HepG2 (cell line): ENCODE measurements around the gene PLN. TPM values are rescaled to one million over a fixed set of nuclear protein-coding genes. Genes with fewer than 3 reads are reported as not detected.
A peak's percentile ranks its signal among the peaks of the same experiment; 100 is the strongest.

Experiments used
- ATAC-seq: fragments of 200-7000 bp; cut with Tn5 transposase; 3 replicates; pipeline ENCODE4 v1.9.1; 2020; ENCODE audit warnings: mild to moderate bottlenecking, moderate library complexity
- BruUV-seq: library from RNA; stranded (reverse); fragments of 400-500 nt; replicated peaks from 2 replicates; lab custom pipeline; 2021; lab: Mats Ljungman, UMichigan
- CTCF ChIA-PET: fragments of 300-600 bp; formaldehyde crosslinking; extraction: SDS; loops from one replicate; lab custom pipeline; 2021; ENCODE audit warnings: low total read pairs, inconsistent platforms, low intra/inter-chr PET ratio; lab: Yijun Ruan, JAX
- POLR2A ChIA-PET: fragments of 350-600 bp; sonication (Branson Sonifier 250); formaldehyde crosslinking; loops from one replicate; lab custom pipeline; 2020; ENCODE audit warnings: antibody characterized with exemption, inconsistent platforms; lab: Yijun Ruan, JAX
- DNase-seq: peaks from one replicate; pipeline ENCODE4 v3.0.0-alpha.2; 2015; ENCODE audit warnings: low spot score
- FAIRE-seq: peaks from 3 replicates; lab custom pipeline; 2011; peaks lifted over from hg19 to GRCh38; lab: Jason Lieb, UNC
- H2AFZ ChIP-seq: one replicate; pipeline ENCODE4 v1.6.1; 2011; ENCODE audit warnings: low read length, inconsistent platforms
- H3K27ac ChIP-seq: fragments of 300-600 bp; 3 replicates; pipeline ENCODE4 v1.8.0; 2011; ENCODE audit warnings: mixed run types, mild to moderate bottlenecking, mixed read lengths, low read length, inconsistent platforms; ENCODE audit not compliant: insufficient read depth; ENCODE audit errors: extremely low read length
- H3K27me3 ChIP-seq, 2 experiments: fragments of 200-600 bp in 1 of 2; 2 replicates in 1 of 2; 3 replicates in 1 of 2; pipeline versions ENCODE4 v1.6.0 to v1.8.0; 2011; ENCODE audit warnings: low read length in 2 of 2, mild to moderate bottlenecking in 2 of 2, moderate library complexity in 2 of 2, inconsistent platforms in 1 of 2; ENCODE audit not compliant: insufficient read depth in 2 of 2, control insufficient read depth in 1 of 2
- H3K36me3 ChIP-seq, 2 experiments: fragments of 200-600 bp in 1 of 2; replicated peaks in 1 of 2; 2 replicates in 1 of 2; 3 replicates in 1 of 2; pipeline versions ENCODE4 v1.5.1 to v1.8.0; 2011; ENCODE audit warnings: low read length in 2 of 2, inconsistent platforms in 1 of 2; ENCODE audit not compliant: insufficient read depth in 2 of 2, control insufficient read depth in 1 of 2
- H3K4me1 ChIP-seq: 2 replicates; pipeline ENCODE4 v1.5.1; 2012; ENCODE audit warnings: low read length, inconsistent platforms; ENCODE audit not compliant: insufficient read depth
- H3K4me2 ChIP-seq: 2 replicates; pipeline ENCODE4 v1.6.0; 2011; ENCODE audit warnings: low read depth, low read length, inconsistent platforms
- H3K4me3 ChIP-seq, 3 experiments: fragments of 200-600 bp in 1 of 3; sonication (generic), shearing (Covaris generic) in 1 of 3; replicated peaks in 1 of 3; 2 replicates each; pipeline ENCODE4 v1.5.1; 2011 to 2016; ENCODE audit warnings: low read length in 3 of 3, inconsistent platforms in 2 of 3, low read depth in 2 of 3, mild to moderate bottlenecking in 2 of 3, control low read depth in 1 of 3, mixed read lengths in 1 of 3; ENCODE audit not compliant: insufficient read depth in 1 of 3
- H3K79me2 ChIP-seq: one replicate; pipeline ENCODE4 v1.6.1; 2011; ENCODE audit warnings: low read length, inconsistent platforms; ENCODE audit not compliant: insufficient read depth
- H3K9ac ChIP-seq: 2 replicates; pipeline ENCODE4 v1.6.0; 2011; ENCODE audit warnings: mild to moderate bottlenecking, low read depth, low read length, inconsistent platforms; ENCODE audit not compliant: insufficient read depth
- H3K9me3 ChIP-seq: 2 replicates; pipeline ENCODE4 v1.5.1; 2012; ENCODE audit warnings: mild to moderate bottlenecking, low read length
- H4K20me1 ChIP-seq: 2 replicates; pipeline ENCODE4 v1.6.0; 2011; ENCODE audit warnings: inconsistent platforms, mild to moderate bottlenecking, low read length, moderate library complexity; ENCODE audit not compliant: insufficient read depth
- CHD2 ChIP-seq: IDR thresholded peaks from 2 replicates; pipeline ENCODE4 v1.6.1; 2011; ENCODE audit warnings: low read depth, low read length, improper control_type of control experiment
- CTCF ChIP-seq: sonication (generic); formaldehyde crosslinking; IDR thresholded peaks from 2 replicates; pipeline ENCODE4 v1.5.0; 2020; ENCODE audit warnings: mild to moderate bottlenecking, missing genetic modification reagents, moderate library complexity
- FOXP4 ChIP-seq: sonication (generic); formaldehyde crosslinking; IDR thresholded peaks from 2 replicates; pipeline ENCODE4 v1.4.0; 2020; ENCODE audit warnings: missing genetic modification reagents
- NR3C1 ChIP-seq: sonication (generic); formaldehyde crosslinking; IDR thresholded peaks from 2 replicates; pipeline ENCODE4 v1.4.0; 2020; ENCODE audit warnings: missing genetic modification reagents
- RAD21 ChIP-seq: fragments of 450-650 bp; formaldehyde crosslinking; IDR thresholded peaks from 2 replicates; pipeline ENCODE4 v1.5.0; 2020; ENCODE audit warnings: mild to moderate bottlenecking
- SMC3 ChIP-seq: IDR thresholded peaks from 2 replicates; pipeline ENCODE4 v1.6.1; 2011; ENCODE audit warnings: low read length, improper control_type of control experiment
- STAG1 ChIP-seq: sonication (generic); formaldehyde crosslinking; IDR thresholded peaks from 2 replicates; pipeline ENCODE4 v1.4.0; 2020; ENCODE audit warnings: missing genetic modification reagents
- ZFY ChIP-seq: sonication (generic); formaldehyde crosslinking; IDR thresholded peaks from 2 replicates; pipeline ENCODE4 v1.4.0; 2020; ENCODE audit warnings: missing genetic modification reagents
- ZNF138 ChIP-seq: sonication (generic); formaldehyde crosslinking; IDR thresholded peaks from 2 replicates; pipeline ENCODE4 v1.5.0; 2020; ENCODE audit warnings: mild to moderate bottlenecking, low read depth, missing genetic modification reagents
- WGBS: methylation state at CpG from one replicate; pipeline ENCODE4 v1.1.6; 2017; ENCODE audit warnings: low lambda C conversion rate; 5-methylcytosine and 5-hydroxymethylcytosine counted together
- in situ Hi-C: cut with HindIII; loops from 2 replicates; pipeline ENCODE4 v1.10.0; 2017; ENCODE audit warnings: low pct_unique_long_range_greater_than_20kb; ENCODE audit not compliant: extremely low pct_ligation_motif_present
- intact Hi-C: fragments of 100-400 bp; cut with micrococcal nuclease; formaldehyde crosslinking; loops from one replicate; pipeline ENCODE4 v1.10.0; 2022; ENCODE audit not compliant: unreplicated experiment
- polyA plus RNA-seq, 8 experiments: library from polyadenylated mRNA; depleted of rRNA in 3 of 8; stranded (reverse) in 7 of 8; unstranded in 1 of 8; fragments of >200 nt; fragmentation: Illumina TruSeq in 4 of 8; extraction: Trizol in 4 of 8; gene quantifications; 2 replicates each; pipeline versions ENCODE4 v1.2.1 to v1.2.3, GENCODE V29; 2011 to 2016; ENCODE audit warnings: low read depth in 4 of 8, missing spikeins in 1 of 8, mixed read lengths in 1 of 8; ENCODE audit not compliant: insufficient read depth in 1 of 8
- total RNA-seq, 5 experiments: library from RNA; depleted of rRNA; stranded (reverse); fragments of >200 nt; fragmentation: Illumina TruSeq; extraction: Trizol; gene quantifications; 2 replicates each; pipeline ENCODE4 v1.2.3, GENCODE V29; 2016; ENCODE audit warnings: low read depth in 1 of 5

PLN gene
- total and polyA plus RNA-seq, 2 of the 13 experiments (the other 11 are each of a cell fraction or from before 2014, with no cell fraction given) = not detected

GRCh38 chr6:118509009-118509617 lies 39.0 kb upstream of the PLN start:
- DNase-seq = peak; percentile 26
- H2AFZ ChIP-seq = no peak overlapping the region
- 2% methylated on average over 3 of the region's 3 CpGs for WGBS
- no peaks in the 10 kb centered on the region for H4K20me1 ChIP-seq
- intact Hi-C loops = loop anchor here (1.0 to 2.0 kb wide), 4 partner anchors 42 to 668 kb away; no protein-coding TSS in a partner anchor
- no peak overlapping the region for H3K4me3 ChIP-seq
- no peak overlapping the region for H3K27ac ChIP-seq
- ATAC-seq = no peak
- H3K27me3 ChIP-seq = no peaks in the 10 kb centered on the region
- no peak overlapping the region for H3K4me2 ChIP-seq
- BruUV-seq = no TSS peak
- POLR2A ChIA-PET = no interaction called here
- TF ChIP-seq ZFY (CRISPR knock-in tag) (no peak), FOXP4 (CRISPR knock-in tag) (no peak), SMC3 (peak; percentile 75), CHD2 (no peak), NR3C1 (CRISPR knock-in tag) (no peak), RAD21 (CRISPR knock-in tag) (peak; percentile 66), ZNF138 (CRISPR knock-in tag) (no peak), CTCF (peak; percentile 66), STAG1 (CRISPR knock-in tag) (peak; percentile 79)
- H3K9me3 ChIP-seq = no peaks in the 10 kb centered on the region
- in situ Hi-C loops = loop anchor here (5.0 kb wide), 1 partner anchor 227 kb away; no protein-coding TSS in a partner anchor
- no peaks in the 10 kb centered on the region for H3K36me3 ChIP-seq
- H3K79me2 ChIP-seq = no peaks in the 10 kb centered on the region
- CTCF ChIA-PET = interaction anchor here (1.0 to 2.8 kb wide), 4 partner anchors 100 to 668 kb away, joined by 4 to 26 read pairs (median 7); no protein-coding TSS in a partner anchor
- FAIRE-seq = no peak
- no peaks in the 10 kb centered on the region for H3K4me1 ChIP-seq
- H3K9ac ChIP-seq = no peak overlapping the region
